MCF 10A (cell line): ENCODE data around the gene PDZD8. TPM values are rescaled to one million over a fixed set of nuclear protein-coding genes. Genes with fewer than 3 reads are reported as not detected.

Experiments used
- BruUV-seq: library from RNA; stranded (reverse); fragments of 400-500 nt; replicated peaks from 2 replicates; lab custom pipeline; 2021; lab: Mats Ljungman, UMichigan
- CTCF ChIA-PET: fragments of 300-600 bp; sonication (Branson Sonifier 250); formaldehyde crosslinking; extraction: SDS; loops from one replicate; lab custom pipeline; 2021; ENCODE audit warnings: antibody characterized with exemption, inconsistent platforms; lab: Yijun Ruan, JAX
- POLR2A ChIA-PET: fragments of 300-600, 350-650 bp; sonication (Branson Sonifier 250); formaldehyde crosslinking; extraction: SDS; loops from one replicate; lab custom pipeline; 2020; ENCODE audit warnings: antibody characterized with exemption, inconsistent platforms; lab: Yijun Ruan, JAX
- DNase-seq: peaks from one replicate; pipeline ENCODE4 v3.0.0-alpha.2; 2018; ENCODE audit not compliant: unreplicated experiment
- H3K27ac Mint-ChIP-seq: one replicate; pipeline ENCODE4 v1.8.0; 2022; ENCODE audit warnings: mild to moderate bottlenecking, low read depth, mixed read lengths; ENCODE audit not compliant: unreplicated experiment
- H3K27me3 Mint-ChIP-seq: one replicate; pipeline ENCODE4 v1.8.0; 2022; ENCODE audit warnings: mixed read lengths; ENCODE audit not compliant: insufficient read depth, unreplicated experiment
- H3K36me3 Mint-ChIP-seq: one replicate; pipeline ENCODE4 v1.8.0; 2022; ENCODE audit warnings: mild to moderate bottlenecking, moderate library complexity, mixed read lengths; ENCODE audit not compliant: insufficient read depth, unreplicated experiment
- H3K4me1 Mint-ChIP-seq: one replicate; pipeline ENCODE4 v1.8.0; 2022; ENCODE audit warnings: mixed read lengths; ENCODE audit not compliant: insufficient read depth, unreplicated experiment
- H3K4me3 Mint-ChIP-seq: one replicate; pipeline ENCODE4 v1.8.0; 2022; ENCODE audit warnings: mild to moderate bottlenecking, moderate library complexity, mixed read lengths; ENCODE audit not compliant: unreplicated experiment
- H3K9me3 Mint-ChIP-seq: one replicate; pipeline ENCODE4 v1.8.0; 2022; ENCODE audit warnings: mixed read lengths; ENCODE audit not compliant: unreplicated experiment
- intact Hi-C: fragments of 100-400 bp; cut with micrococcal nuclease; formaldehyde crosslinking; loops from 2 replicates; pipeline ENCODE4 v1.14.1; 2022
- total RNA-seq: library from RNA; stranded (reverse); gene quantifications from 2 replicates; pipeline ENCODE4 v1.2.3, GENCODE V29; 2022
- TF ChIP-seq, protein P1 (sequence below): fragments of 200-600 bp; IDR thresholded peaks from one replicate; pipeline ENCODE4 v1.8.0; 2022; ENCODE audit warnings: antibody characterized with exemption, mild to moderate bottlenecking; ENCODE audit not compliant: unreplicated experiment

The PDZD8 gene
- total RNA-seq, 1 experiment from 2014 or later, result 43.0 TPM

DNA sequence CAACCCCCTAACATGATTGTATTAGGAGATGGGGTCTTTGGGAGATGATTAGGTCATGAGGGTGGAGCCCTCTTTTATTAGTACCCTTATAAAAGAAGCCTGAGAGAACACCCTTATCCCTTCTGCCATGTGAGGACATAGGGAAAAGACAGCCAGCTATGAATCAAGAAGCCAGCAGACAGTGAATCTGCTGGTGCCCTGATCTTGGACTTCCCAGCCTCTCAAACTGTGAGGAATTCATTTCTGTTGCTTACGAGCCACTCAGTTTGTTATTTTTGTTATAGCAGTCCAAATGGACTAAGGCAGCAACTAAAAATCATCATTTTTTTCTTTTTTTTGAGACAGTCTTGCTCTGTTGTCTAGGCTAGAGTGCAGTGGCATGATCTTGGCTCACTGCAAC lies 74.6 kb downstream of the PDZD8 start:
- BruUV-seq, result no TSS peak
- no peak overlapping the region for H3K27ac Mint-ChIP-seq
- H3K4me3 Mint-ChIP-seq, result no peak overlapping the region
- ChIA-PET POLR2A (no interaction called here), CTCF (interaction anchor here (0.7 to 2.5 kb wide), 3 partner anchors 9 to 84 kb away, joined by 3 to 10 read pairs (median 4); no protein-coding TSS in a partner anchor)
- intact Hi-C loops, result no loop called here
- no peak for DNase-seq
- TF ChIP-seq, protein P1, sequence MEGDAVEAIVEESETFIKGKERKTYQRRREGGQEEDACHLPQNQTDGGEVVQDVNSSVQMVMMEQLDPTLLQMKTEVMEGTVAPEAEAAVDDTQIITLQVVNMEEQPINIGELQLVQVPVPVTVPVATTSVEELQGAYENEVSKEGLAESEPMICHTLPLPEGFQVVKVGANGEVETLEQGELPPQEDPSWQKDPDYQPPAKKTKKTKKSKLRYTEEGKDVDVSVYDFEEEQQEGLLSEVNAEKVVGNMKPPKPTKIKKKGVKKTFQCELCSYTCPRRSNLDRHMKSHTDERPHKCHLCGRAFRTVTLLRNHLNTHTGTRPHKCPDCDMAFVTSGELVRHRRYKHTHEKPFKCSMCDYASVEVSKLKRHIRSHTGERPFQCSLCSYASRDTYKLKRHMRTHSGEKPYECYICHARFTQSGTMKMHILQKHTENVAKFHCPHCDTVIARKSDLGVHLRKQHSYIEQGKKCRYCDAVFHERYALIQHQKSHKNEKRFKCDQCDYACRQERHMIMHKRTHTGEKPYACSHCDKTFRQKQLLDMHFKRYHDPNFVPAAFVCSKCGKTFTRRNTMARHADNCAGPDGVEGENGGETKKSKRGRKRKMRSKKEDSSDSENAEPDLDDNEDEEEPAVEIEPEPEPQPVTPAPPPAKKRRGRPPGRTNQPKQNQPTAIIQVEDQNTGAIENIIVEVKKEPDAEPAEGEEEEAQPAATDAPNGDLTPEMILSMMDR, result no peak
- no peaks in the 10 kb centered on the region for H3K9me3 Mint-ChIP-seq
- no peaks in the 10 kb centered on the region for H3K27me3 Mint-ChIP-seq
- peaks cover 20% of the 10 kb centered on the region for H3K36me3 Mint-ChIP-seq
- H3K4me1 Mint-ChIP-seq, result no peaks in the 10 kb centered on the region

GRCh38 chr10:117299435-117299834 lies 75.8 kb downstream of the PDZD8 start:
- H3K4me3 Mint-ChIP-seq, result no peak overlapping the region
- POLR2A ChIA-PET, result interaction anchor here (0.7 kb wide), 1 partner anchor 22 kb away, joined by 3 read pairs; no protein-coding TSS in a partner anchor
- intact Hi-C loops, result no loop called here
- CTCF ChIA-PET, result interaction anchor here (1.3 to 2.5 kb wide), 3 partner anchors 10 to 83 kb away, joined by 4 to 10 read pairs (median 7); no protein-coding TSS in a partner anchor
- DNase-seq, result no peak
- no peak overlapping the region for H3K27ac Mint-ChIP-seq
- H3K9me3 Mint-ChIP-seq, result no peaks in the 10 kb centered on the region
- H3K4me1 Mint-ChIP-seq, result no peaks in the 10 kb centered on the region
- no peaks in the 10 kb centered on the region for H3K27me3 Mint-ChIP-seq
- no TSS peak for BruUV-seq
- H3K36me3 Mint-ChIP-seq, result peaks cover 20% of the 10 kb centered on the region
- TF ChIP-seq, protein P1, result no peak

- ChIA-PET CTCF (interaction anchor here (1.5 to 2.5 kb wide), 2 partner anchors 20 to 82 kb away, joined by 6 to 10 read pairs; no protein-coding TSS in a partner anchor), POLR2A (no interaction called here)
- intact Hi-C loops, result no loop called here
- Mint-ChIP-seq H3K36me3 (peaks cover 13% of the 10 kb centered on the region), H3K27ac (no peak overlapping the region), H3K4me1 (no peaks in the 10 kb centered on the region), H3K27me3 (no peaks in the 10 kb centered on the region), H3K9me3 (no peaks in the 10 kb centered on the region), H3K4me3 (no peak overlapping the region)
- DNase-seq, result no peak
- TF ChIP-seq, protein P1, result no peak
- BruUV-seq, result no TSS peak
These were observed 77.0 kb downstream of the PDZD8 start for GRCh38 chr10:117298219-117298618.

DNA sequence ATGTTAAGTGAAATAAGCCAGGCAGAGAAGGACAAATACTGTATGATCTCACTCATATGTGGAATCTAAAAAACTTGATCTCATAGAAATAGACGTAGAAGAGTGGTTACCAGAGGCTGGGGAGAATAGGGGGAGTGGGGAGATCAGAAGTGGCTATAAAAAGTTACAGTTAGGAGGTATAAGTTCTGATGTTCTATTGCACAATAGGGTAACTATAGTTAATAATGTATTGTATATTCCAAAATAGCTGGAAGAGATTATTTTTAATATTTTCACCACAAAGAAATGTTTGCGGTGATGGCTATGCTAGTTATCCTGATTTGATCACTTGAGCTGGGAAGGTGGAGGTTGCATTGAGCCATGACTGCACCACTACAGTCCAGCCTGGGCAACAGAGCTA lies 80.5 kb downstream of the PDZD8 start:
- TF ChIP-seq, protein P1, result no peak
- Mint-ChIP-seq H3K27ac (no peak overlapping the region), H3K4me1 (no peaks in the 10 kb centered on the region), H3K27me3 (no peaks in the 10 kb centered on the region), H3K9me3 (no peaks in the 10 kb centered on the region), H3K36me3 (peaks cover 6% of the 10 kb centered on the region), H3K4me3 (no peak overlapping the region)
- no peak for DNase-seq
- CTCF ChIA-PET, result interaction anchor here (0.7 to 1.2 kb wide), 3 partner anchors 78 to 1259 kb away, joined by 3 read pairs; no protein-coding TSS in a partner anchor
- BruUV-seq, result no TSS peak
- POLR2A ChIA-PET, result interaction anchor here (0.7 kb wide), 1 partner anchor 13 kb away, joined by 3 read pairs; no protein-coding TSS in a partner anchor
- intact Hi-C loops, result no loop called here
